ENCODE results near the gene STK33. TPM values are rescaled to one million over a fixed set of nuclear protein-coding genes. Genes with fewer than 3 reads are reported as not detected.

The STK33 gene
- total and polyA plus RNA-seq, 4 donors: 0.10 to 3.8 (median 1.6) TPM

- Histone ChIP-seq H3K4me1 (ENCODE audit: control insufficient read depth in 1 of 2, insufficient read depth in 2 of 2, low read length in 2 of 2) (no peaks in the 10 kb centered on the region), H3K4me3 (ENCODE audit: low read length in 2 of 2) (no peak overlapping the region), H3K36me3 (ENCODE audit: control insufficient read depth in 1 of 2, insufficient read depth in 2 of 2, low read length in 1 of 2) (no peaks in the 10 kb centered on the region), H3K9me3 (ENCODE audit: control insufficient read depth, low read length) (no peaks in the 10 kb centered on the region), H3K27ac (ENCODE audit: low read depth in 1 of 2, low read length in 2 of 2) (no peak overlapping the region), H3K27me3 (ENCODE audit: control insufficient read depth in 1 of 2, insufficient read depth in 2 of 2, low read length in 1 of 2) (no peaks in the 10 kb centered on the region)
- 68 to 69% methylated on average over 11 of the region's 11 CpGs for WGBS, 2 donors
- intact Hi-C loops (cut with DNase I): no loop called here
- no peak for DNase-seq
- ATAC-seq (ENCODE audit: low FRiP score): no peak
These were observed 228.6 kb downstream of the STK33 start for GRCh38 chr11:8365216-8365941.

DNA sequence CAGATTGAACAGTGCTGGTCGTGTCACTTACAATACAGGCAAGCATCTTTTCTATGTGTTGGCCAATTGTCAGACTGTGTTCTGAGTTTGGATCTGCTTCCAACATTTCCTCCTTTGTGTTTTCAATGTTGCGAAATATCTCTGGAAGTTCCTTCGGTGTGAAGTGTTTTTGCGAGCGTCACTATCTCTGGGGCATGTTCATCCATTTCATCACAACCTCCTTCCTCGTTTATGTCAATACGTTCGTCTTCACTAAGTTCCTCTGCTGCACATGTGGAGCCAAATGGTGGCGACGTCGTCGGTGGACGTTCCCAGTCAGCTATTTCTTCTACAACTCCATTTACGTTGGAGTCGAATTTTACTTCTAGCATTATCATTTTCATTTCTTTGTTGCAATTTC lies 230.1 kb downstream of the STK33 start:
- H3K4me1 ChIP-seq (ENCODE audit: control insufficient read depth in 1 of 2, insufficient read depth in 2 of 2, low read length in 2 of 2): no peaks in the 10 kb centered on the region
- H3K36me3 ChIP-seq (ENCODE audit: control insufficient read depth in 1 of 2, insufficient read depth in 2 of 2, low read length in 1 of 2): no peaks in the 10 kb centered on the region
- H3K9me3 ChIP-seq (ENCODE audit: control insufficient read depth, low read length): no peaks in the 10 kb centered on the region
- 79 to 82% methylated on average over 15 of the region's 15 CpGs for WGBS, 2 donors
- intact Hi-C loops (cut with DNase I): no loop called here
- DNase-seq: no peak
- H3K4me3 ChIP-seq (ENCODE audit: low read length in 2 of 2): no peak overlapping the region
- H3K27ac ChIP-seq (ENCODE audit: low read depth in 1 of 2, low read length in 2 of 2): no peak overlapping the region
- no peaks in the 10 kb centered on the region for H3K27me3 ChIP-seq (ENCODE audit: control insufficient read depth in 1 of 2, insufficient read depth in 2 of 2, low read length in 1 of 2)
- no peak for ATAC-seq (ENCODE audit: low FRiP score)

GRCh38 chr11:8362899-8363298 lies 231.1 kb downstream of the STK33 start:
- ATAC-seq (ENCODE audit: low FRiP score) (no peak), DNase-seq (peak in 1 of 2 donors; percentile 24)
- intact Hi-C loops (cut with DNase I): no loop called here
- 71 to 72% methylated on average over 8 of the region's 8 CpGs for WGBS, 2 donors
- H3K4me1 ChIP-seq (ENCODE audit: control insufficient read depth in 1 of 2, insufficient read depth in 2 of 2, low read length in 2 of 2): no peaks in the 10 kb centered on the region
- no peaks in the 10 kb centered on the region for H3K27me3 ChIP-seq (ENCODE audit: control insufficient read depth in 1 of 2, insufficient read depth in 2 of 2, low read length in 1 of 2)
- H3K36me3 ChIP-seq (ENCODE audit: control insufficient read depth in 1 of 2, insufficient read depth in 2 of 2, low read length in 1 of 2): no peaks in the 10 kb centered on the region
- no peak overlapping the region for H3K27ac ChIP-seq (ENCODE audit: low read depth in 1 of 2, low read length in 2 of 2)
- H3K9me3 ChIP-seq (ENCODE audit: control insufficient read depth, low read length): no peaks in the 10 kb centered on the region
- H3K4me3 ChIP-seq (ENCODE audit: low read length in 2 of 2): no peak overlapping the region

DNA sequence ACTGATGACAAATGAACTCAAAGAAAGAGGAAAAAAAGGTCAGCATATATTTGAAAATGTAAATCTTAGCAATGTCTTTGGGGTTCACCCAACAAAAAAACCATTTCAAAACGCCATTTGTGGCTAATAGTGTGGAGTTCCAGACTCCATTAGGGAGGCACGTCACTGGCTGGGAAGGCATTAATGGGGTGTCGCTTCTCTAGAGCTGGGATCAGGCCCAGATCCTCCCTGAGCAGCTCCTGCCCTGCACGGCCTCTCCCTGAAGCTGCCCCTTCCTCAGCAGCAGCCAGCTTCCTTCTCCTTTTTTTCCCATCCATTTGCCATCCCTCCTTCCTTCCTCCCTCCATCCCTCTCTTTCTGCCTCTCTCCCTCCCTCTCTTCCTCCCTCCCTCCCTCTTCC lies 231.5 kb downstream of the STK33 start:
- H3K9me3 ChIP-seq (ENCODE audit: control insufficient read depth, low read length): no peaks in the 10 kb centered on the region
- intact Hi-C loops (cut with DNase I): no loop called here
- no peak overlapping the region for H3K4me3 ChIP-seq (ENCODE audit: low read length in 2 of 2)
- DNase-seq (no peak), ATAC-seq (ENCODE audit: low FRiP score) (no peak)
- WGBS, 2 donors: 57 to 75% methylated on average over 4 of the region's 4 CpGs
- H3K27me3 ChIP-seq (ENCODE audit: control insufficient read depth in 1 of 2, insufficient read depth in 2 of 2, low read length in 1 of 2): no peaks in the 10 kb centered on the region
- no peak overlapping the region for H3K27ac ChIP-seq (ENCODE audit: low read depth in 1 of 2, low read length in 2 of 2)
- no peaks in the 10 kb centered on the region for H3K36me3 ChIP-seq (ENCODE audit: control insufficient read depth in 1 of 2, insufficient read depth in 2 of 2, low read length in 1 of 2)
- no peaks in the 10 kb centered on the region for H3K4me1 ChIP-seq (ENCODE audit: control insufficient read depth in 1 of 2, insufficient read depth in 2 of 2, low read length in 2 of 2)

- intact Hi-C loops (cut with DNase I): no loop called here
- Histone ChIP-seq H3K9me3 (ENCODE audit: control insufficient read depth, low read length) (no peaks in the 10 kb centered on the region), H3K27ac (ENCODE audit: low read depth in 1 of 2, low read length in 2 of 2) (no peak overlapping the region), H3K36me3 (ENCODE audit: control insufficient read depth in 1 of 2, insufficient read depth in 2 of 2, low read length in 1 of 2) (no peaks in the 10 kb centered on the region), H3K27me3 (ENCODE audit: control insufficient read depth in 1 of 2, insufficient read depth in 2 of 2, low read length in 1 of 2) (no peaks in the 10 kb centered on the region), H3K4me1 (ENCODE audit: control insufficient read depth in 1 of 2, insufficient read depth in 2 of 2, low read length in 2 of 2) (no peaks in the 10 kb centered on the region), H3K4me3 (ENCODE audit: low read length in 2 of 2) (no peak overlapping the region)
- DNase-seq (no peak), ATAC-seq (ENCODE audit: low FRiP score) (no peak)
- 92 to 94% methylated on average over 12 of the region's 12 CpGs for WGBS, 2 donors
These were observed 232.3 kb downstream of the STK33 start for GRCh38 chr11:8361664-8362210.

DNA sequence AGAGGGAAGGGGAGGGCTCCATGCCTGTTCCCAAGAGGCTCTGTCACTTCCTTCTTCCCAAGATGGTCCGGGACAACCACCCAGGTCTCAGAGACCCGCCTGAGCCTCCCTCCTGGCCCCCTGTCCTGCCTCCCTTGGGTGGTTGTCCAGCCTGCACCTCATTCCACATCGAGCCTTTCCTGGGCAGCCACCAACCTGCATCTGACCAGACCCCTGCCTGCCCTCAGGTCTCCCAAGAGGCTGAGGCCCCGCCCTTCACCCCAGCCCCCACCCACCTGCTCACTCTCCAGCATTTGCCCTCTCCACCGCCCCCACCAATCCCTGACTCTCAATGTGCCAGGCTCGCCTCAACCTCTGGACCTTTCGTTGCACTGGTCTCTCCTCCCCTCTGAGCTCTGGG lies 232.8 kb downstream of the STK33 start:
- no peak for ATAC-seq (ENCODE audit: low FRiP score)
- WGBS, 2 donors: 92 to 96% methylated on average over 6 to 7 of the region's 7 CpGs

GRCh38 chr11:8360086-8360828 lies 233.8 kb downstream of the STK33 start:
- intact Hi-C loops (cut with DNase I): no loop called here
- Histone ChIP-seq H3K36me3 (ENCODE audit: control insufficient read depth in 1 of 2, insufficient read depth in 2 of 2, low read length in 1 of 2) (no peaks in the 10 kb centered on the region), H3K9me3 (ENCODE audit: control insufficient read depth, low read length) (no peaks in the 10 kb centered on the region), H3K4me3 (ENCODE audit: low read length in 2 of 2) (no peak overlapping the region), H3K27me3 (ENCODE audit: control insufficient read depth in 1 of 2, insufficient read depth in 2 of 2, low read length in 1 of 2) (no peaks in the 10 kb centered on the region), H3K4me1 (ENCODE audit: control insufficient read depth in 1 of 2, insufficient read depth in 2 of 2, low read length in 2 of 2) (no peaks in the 10 kb centered on the region), H3K27ac (ENCODE audit: low read depth in 1 of 2, low read length in 2 of 2) (no peak overlapping the region)
- no peak for ATAC-seq (ENCODE audit: low FRiP score)
- no peak for DNase-seq
- WGBS, 2 donors: 84 to 87% methylated on average over 9 of the region's 9 CpGs

More for the DNA sequence above, 232.8 kb downstream of the STK33 start:
- H3K27me3 ChIP-seq (ENCODE audit: control insufficient read depth in 1 of 2, insufficient read depth in 2 of 2, low read length in 1 of 2): no peaks in the 10 kb centered on the region
- no peaks in the 10 kb centered on the region for H3K4me1 ChIP-seq (ENCODE audit: control insufficient read depth in 1 of 2, insufficient read depth in 2 of 2, low read length in 2 of 2)
- H3K36me3 ChIP-seq (ENCODE audit: control insufficient read depth in 1 of 2, insufficient read depth in 2 of 2, low read length in 1 of 2): no peaks in the 10 kb centered on the region
- H3K4me3 ChIP-seq (ENCODE audit: low read length in 2 of 2): no peak overlapping the region
- DNase-seq: peak in 1 of 2 donors; percentile 6
- H3K27ac ChIP-seq (ENCODE audit: low read depth in 1 of 2, low read length in 2 of 2): no peak overlapping the region
- no peaks in the 10 kb centered on the region for H3K9me3 ChIP-seq (ENCODE audit: control insufficient read depth, low read length)
- intact Hi-C loops (cut with DNase I): no loop called here

GRCh38 chr11:8359521-8359920 lies 234.5 kb downstream of the STK33 start:
- H3K4me3 ChIP-seq (ENCODE audit: low read length in 2 of 2): no peak overlapping the region
- DNase-seq (no peak), ATAC-seq (ENCODE audit: low FRiP score) (no peak)
- H3K4me1 ChIP-seq (ENCODE audit: control insufficient read depth in 1 of 2, insufficient read depth in 2 of 2, low read length in 2 of 2): no peaks in the 10 kb centered on the region
- H3K36me3 ChIP-seq (ENCODE audit: control insufficient read depth in 1 of 2, insufficient read depth in 2 of 2, low read length in 1 of 2): no peaks in the 10 kb centered on the region
- intact Hi-C loops (cut with DNase I): no loop called here
- H3K27ac ChIP-seq (ENCODE audit: low read depth in 1 of 2, low read length in 2 of 2): no peak overlapping the region
- WGBS, 2 donors: 89 to 94% methylated on average over 6 of the region's 6 CpGs
- H3K9me3 ChIP-seq (ENCODE audit: control insufficient read depth, low read length): no peaks in the 10 kb centered on the region
- no peaks in the 10 kb centered on the region for H3K27me3 ChIP-seq (ENCODE audit: control insufficient read depth in 1 of 2, insufficient read depth in 2 of 2, low read length in 1 of 2)

Data from aorta (tissue), 5 donors.